ENCODE data around the gene CACNA1D.
A peak's percentile ranks its signal among the peaks of the same experiment; 100 is the strongest.

The CACNA1D gene

GRCh38 chr3:53833700-53834099, 339.3 kb downstream of the CACNA1D start:
- DNase-seq, result no peak

GRCh38 chr3:53834429-53835095, 340.2 kb downstream of the CACNA1D start:
- DNase-seq, result no peak

- no peak for DNase-seq
Observed at GRCh38 chr3:53835257-53835656, 340.8 kb downstream of the CACNA1D start.

GRCh38 chr3:53836084-53836872, 341.9 kb downstream of the CACNA1D start:
- no peak for DNase-seq

GRCh38 chr3:53837331-53837730, 342.9 kb downstream of the CACNA1D start:
- no peak for DNase-seq

GRCh38 chr3:53841296-53841695, 346.9 kb downstream of the CACNA1D start:
- no peak for DNase-seq

- DNase-seq, result no peak
Observed at GRCh38 chr3:53842436-53843194, 348.2 kb downstream of the CACNA1D start.

GRCh38 chr3:53843195-53844177, 349.1 kb downstream of the CACNA1D start:
- DNase-seq, result no peak

- DNase-seq, result no peak
Observed at GRCh38 chr3:53844262-53845102, 350.1 kb downstream of the CACNA1D start.

- no peak for DNase-seq
Observed at GRCh38 chr3:53845103-53845880, 350.9 kb downstream of the CACNA1D start.

- DNase-seq, result no peak
Observed at GRCh38 chr3:53845881-53846133, 351.4 kb downstream of the CACNA1D start.

- DNase-seq, result peak; percentile 8
Observed at GRCh38 chr3:53846134-53846850, 351.9 kb downstream of the CACNA1D start, which contains the start of the genes CHDH and IL17RB. CHDH (minus strand) TSS chr3:53846419; CDS start chr3:53824008, 22,411 bp downstream. IL17RB (plus strand) TSS chr3:53846568; CDS start chr3:53846589, 21 bp downstream.

GRCh38 chr3:53846851-53847155, 352.4 kb downstream of the CACNA1D start:
- DNase-seq, result no peak

GRCh38 chr3:53849916-53850315, 355.5 kb downstream of the CACNA1D start:
- no peak for DNase-seq

- no peak for DNase-seq
Observed at GRCh38 chr3:53850895-53851294, 356.5 kb downstream of the CACNA1D start.

- no peak for DNase-seq
Observed at GRCh38 chr3:53856964-53857363, 362.6 kb downstream of the CACNA1D start.

- DNase-seq, result no peak
Observed at GRCh38 chr3:53858096-53858741, 363.8 kb downstream of the CACNA1D start.

- DNase-seq, result no peak
Observed at GRCh38 chr3:53859178-53859577, 364.8 kb downstream of the CACNA1D start.

GRCh38 chr3:53860196-53860595, 365.8 kb downstream of the CACNA1D start:
- no peak for DNase-seq

- DNase-seq, result no peak
Observed at GRCh38 chr3:53862241-53862640, 367.8 kb downstream of the CACNA1D start.

All from activated naive CD4-positive, alpha-beta T cell treated with Interleukin-2 at 50 U/mL for 16 hours (primary cell).